ENCODE results near the gene TDRD7. TPM values are rescaled to one million over a fixed set of nuclear protein-coding genes. Genes with fewer than 3 reads are reported as not detected.
A peak's percentile ranks its signal among the peaks of the same experiment; 100 is the strongest.

Gene TDRD7
- total and polyA plus RNA-seq, 4 donors = 12.1 to 20.6 (median 15.1) TPM

DNA sequence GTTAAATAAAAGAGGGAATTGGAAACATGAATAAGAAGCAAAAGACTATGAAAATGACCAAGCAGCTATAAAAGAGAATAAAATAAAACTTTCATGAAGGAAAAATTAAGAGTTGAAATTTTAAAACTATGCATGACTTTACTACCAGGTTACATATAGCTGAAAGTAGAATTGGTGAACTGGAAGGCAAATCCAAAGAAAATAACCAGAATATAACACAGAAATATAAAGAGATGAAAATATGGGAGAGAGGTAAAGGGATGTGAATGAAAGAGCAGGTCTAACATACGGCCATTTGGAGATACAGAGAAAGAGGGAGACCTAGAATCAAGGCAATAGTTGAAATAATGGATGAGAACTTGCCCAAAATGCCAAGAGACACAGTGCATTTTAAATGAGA, 42.9 kb upstream of the TDRD7 start:
- Histone ChIP-seq H3K27me3 (ENCODE audit: control insufficient read depth, insufficient read depth, low read length) (no peaks in the 10 kb centered on the region), H3K9me3 (ENCODE audit: control insufficient read depth, insufficient read depth, low read length) (peaks cover 5% of the 10 kb centered on the region), H3K36me3 (ENCODE audit: control insufficient read depth, insufficient read depth, low read length) (peaks cover 48% of the 10 kb centered on the region), H3K4me3 (ENCODE audit: low read depth, low read length) (no peak overlapping the region), H3K4me1 (ENCODE audit: control insufficient read depth, insufficient read depth, low read length) (no peaks in the 10 kb centered on the region), H3K27ac (ENCODE audit: low read depth, low read length) (no peak overlapping the region)
- WGBS (ENCODE audit: insufficient coverage) = 87% methylated on average over 1 of the region's 1 CpG
- DNase-seq (ENCODE audit: low read depth in 4 of 6, low spot score in 6 of 6) = no peak

DNA sequence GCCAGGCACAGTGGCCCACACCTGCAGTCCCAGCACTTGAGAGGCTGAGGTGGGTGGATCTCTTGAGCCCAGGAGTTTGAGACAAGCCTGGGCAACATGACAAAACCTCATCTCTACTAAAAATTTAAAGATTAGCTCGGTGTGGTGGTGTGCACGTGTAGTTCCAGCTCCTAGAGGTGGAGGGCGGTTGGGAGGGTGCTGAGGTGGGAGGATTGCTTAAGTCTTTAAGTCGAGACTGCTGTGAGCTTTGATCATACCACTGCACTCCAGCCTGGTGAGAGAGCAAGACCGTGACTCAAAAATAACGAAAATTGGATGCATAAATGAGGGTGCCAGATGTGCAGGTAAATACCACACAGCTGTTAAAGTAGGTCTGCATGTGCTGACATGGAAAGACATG, 39.3 kb upstream of the TDRD7 start:
- H3K4me1 ChIP-seq (ENCODE audit: control insufficient read depth, insufficient read depth, low read length) = no peaks in the 10 kb centered on the region
- no peak overlapping the region for H3K27ac ChIP-seq (ENCODE audit: low read depth, low read length)
- 70% methylated on average over 2 of the region's 6 CpGs for WGBS (ENCODE audit: insufficient coverage)
- peaks cover 5% of the 10 kb centered on the region for H3K9me3 ChIP-seq (ENCODE audit: control insufficient read depth, insufficient read depth, low read length)
- DNase-seq (ENCODE audit: low read depth in 4 of 6, low spot score in 6 of 6) = peak in 1 of 6 donors; percentile 8
- no peak overlapping the region for H3K4me3 ChIP-seq (ENCODE audit: low read depth, low read length)
- peaks cover 52% of the 10 kb centered on the region for H3K36me3 ChIP-seq (ENCODE audit: control insufficient read depth, insufficient read depth, low read length)
- H3K27me3 ChIP-seq (ENCODE audit: control insufficient read depth, insufficient read depth, low read length) = no peaks in the 10 kb centered on the region

DNA sequence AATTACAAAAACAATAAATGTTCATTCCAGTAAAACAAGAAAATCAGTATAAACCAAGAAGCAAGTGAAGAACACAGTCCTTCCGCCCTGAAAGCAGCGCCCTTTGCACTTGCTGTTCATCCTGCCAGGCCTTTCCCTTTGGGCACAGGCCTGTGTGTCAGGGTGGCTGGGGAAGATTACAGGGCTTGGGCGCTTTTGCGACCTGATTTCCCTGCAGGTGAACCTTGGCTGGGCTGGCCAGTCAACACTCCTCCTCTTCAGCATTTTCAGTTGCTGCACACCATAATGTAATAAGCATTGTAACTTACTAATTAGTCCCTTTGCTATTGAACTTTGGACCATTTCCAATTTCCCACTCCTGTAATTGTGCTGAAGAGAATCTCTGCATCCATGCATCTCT, 38.6 kb upstream of the TDRD7 start:
- peak in 1 of 6 donors; percentile 49 for DNase-seq (ENCODE audit: low read depth in 4 of 6, low spot score in 6 of 6)

DNA sequence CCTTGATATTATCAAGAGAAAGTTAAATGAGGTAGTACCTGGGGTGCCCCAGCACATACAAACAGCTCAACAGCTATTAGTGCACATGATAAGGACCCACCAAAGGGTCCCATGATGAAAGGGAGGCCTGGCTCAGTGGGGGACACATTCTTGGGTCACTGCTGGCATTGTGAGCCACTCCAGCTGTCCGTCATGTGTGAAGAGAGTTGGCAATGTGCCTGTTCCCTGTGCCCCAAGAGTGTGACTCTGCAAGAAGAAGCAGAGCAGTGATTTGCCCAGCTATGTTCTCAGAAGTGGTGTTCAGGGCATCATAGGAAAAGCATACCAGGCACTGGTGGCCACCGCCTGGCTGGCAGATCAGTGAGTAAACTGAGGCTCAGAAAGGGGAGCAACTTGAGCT, 37.1 kb upstream of the TDRD7 start:
- Histone ChIP-seq H3K27ac (ENCODE audit: low read depth, low read length) (no peak overlapping the region), H3K36me3 (ENCODE audit: control insufficient read depth, insufficient read depth, low read length) (peaks cover 54% of the 10 kb centered on the region), H3K4me3 (ENCODE audit: low read depth, low read length) (no peak overlapping the region), H3K9me3 (ENCODE audit: control insufficient read depth, insufficient read depth, low read length) (no peaks in the 10 kb centered on the region), H3K4me1 (ENCODE audit: control insufficient read depth, insufficient read depth, low read length) (no peaks in the 10 kb centered on the region), H3K27me3 (ENCODE audit: control insufficient read depth, insufficient read depth, low read length) (no peaks in the 10 kb centered on the region)
- no peak for DNase-seq (ENCODE audit: low read depth in 4 of 6, low spot score in 6 of 6)
- 44% methylated on average over 1 of the region's 2 CpGs for WGBS (ENCODE audit: insufficient coverage)

More for the DNA sequence above, 38.6 kb upstream of the TDRD7 start:
- H3K27me3 ChIP-seq (ENCODE audit: control insufficient read depth, insufficient read depth, low read length) = no peaks in the 10 kb centered on the region
- H3K9me3 ChIP-seq (ENCODE audit: control insufficient read depth, insufficient read depth, low read length) = peaks cover 5% of the 10 kb centered on the region
- H3K27ac ChIP-seq (ENCODE audit: low read depth, low read length) = no peak overlapping the region
- H3K4me1 ChIP-seq (ENCODE audit: control insufficient read depth, insufficient read depth, low read length) = no peaks in the 10 kb centered on the region
- peaks cover 55% of the 10 kb centered on the region for H3K36me3 ChIP-seq (ENCODE audit: control insufficient read depth, insufficient read depth, low read length)
- 100% methylated on average over 4 of the region's 4 CpGs for WGBS (ENCODE audit: insufficient coverage)
- H3K4me3 ChIP-seq (ENCODE audit: low read depth, low read length) = no peak overlapping the region

DNA sequence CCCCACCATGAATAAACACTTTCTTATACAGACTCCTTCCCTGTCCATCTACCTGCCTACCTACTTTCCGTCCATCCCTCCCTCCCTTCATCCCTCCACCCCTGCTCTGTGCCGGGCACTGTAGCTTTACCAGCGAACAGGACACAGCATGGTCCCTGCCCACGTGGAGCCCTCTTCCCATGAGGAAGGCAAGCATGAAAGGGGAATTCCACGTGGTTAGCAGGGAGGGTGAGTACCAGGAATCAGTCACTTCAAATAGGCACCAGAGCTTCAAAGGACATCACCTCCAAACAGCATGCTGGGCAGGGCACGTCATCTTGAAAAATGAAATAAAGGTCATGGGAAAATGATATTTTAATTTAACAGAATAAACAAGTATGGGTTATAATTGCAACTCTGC, 35.0 kb upstream of the TDRD7 start:
- no peak overlapping the region for H3K4me3 ChIP-seq (ENCODE audit: low read depth, low read length)
- WGBS (ENCODE audit: insufficient coverage) = 40% methylated on average over 2 of the region's 6 CpGs
- DNase-seq (ENCODE audit: low read depth in 4 of 6, low spot score in 6 of 6) = no peak
- peaks cover 38% of the 10 kb centered on the region for H3K36me3 ChIP-seq (ENCODE audit: control insufficient read depth, insufficient read depth, low read length)
- H3K27me3 ChIP-seq (ENCODE audit: control insufficient read depth, insufficient read depth, low read length) = no peaks in the 10 kb centered on the region
- no peaks in the 10 kb centered on the region for H3K4me1 ChIP-seq (ENCODE audit: control insufficient read depth, insufficient read depth, low read length)
- no peaks in the 10 kb centered on the region for H3K9me3 ChIP-seq (ENCODE audit: control insufficient read depth, insufficient read depth, low read length)
- H3K27ac ChIP-seq (ENCODE audit: low read depth, low read length) = no peak overlapping the region

DNA sequence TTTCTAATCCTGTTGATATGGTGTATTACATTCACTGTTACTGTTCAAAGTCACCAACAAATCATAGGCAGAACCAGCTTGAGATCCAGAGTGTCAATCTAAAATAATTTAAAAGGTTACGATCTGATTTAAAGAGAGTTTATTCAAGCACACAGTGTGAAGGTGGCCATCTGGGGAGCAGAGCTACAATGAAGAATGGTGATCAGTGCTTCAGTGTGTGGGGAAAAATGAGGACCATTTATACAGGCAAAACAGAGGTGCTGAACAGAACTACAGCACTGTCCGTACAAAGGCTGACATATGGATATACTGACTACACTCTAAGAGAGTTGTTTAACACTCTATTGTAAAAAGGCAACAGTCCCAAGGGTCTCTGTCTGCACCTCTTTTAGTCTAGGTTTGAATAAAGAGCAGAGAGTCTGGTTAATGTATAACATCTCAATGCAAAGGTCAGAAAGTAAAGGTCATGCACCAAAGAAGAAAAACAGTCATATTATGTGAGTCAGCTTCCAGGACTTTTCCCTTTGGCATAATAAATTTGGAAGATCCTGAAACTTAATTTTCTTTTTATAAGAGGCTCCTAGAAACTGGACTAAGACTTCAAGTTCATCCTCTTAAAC, 29.7 kb upstream of the TDRD7 start:
- Histone ChIP-seq H3K4me3 (ENCODE audit: low read depth, low read length) (no peak overlapping the region), H3K27ac (ENCODE audit: low read depth, low read length) (no peak overlapping the region), H3K4me1 (ENCODE audit: control insufficient read depth, insufficient read depth, low read length) (peaks cover 6% of the 10 kb centered on the region), H3K36me3 (ENCODE audit: control insufficient read depth, insufficient read depth, low read length) (peaks cover 9% of the 10 kb centered on the region), H3K9me3 (ENCODE audit: control insufficient read depth, insufficient read depth, low read length) (no peaks in the 10 kb centered on the region), H3K27me3 (ENCODE audit: control insufficient read depth, insufficient read depth, low read length) (peaks cover 8% of the 10 kb centered on the region)
- WGBS (ENCODE audit: insufficient coverage) = 71% methylated on average over 1 of the region's 2 CpGs
- no peak for DNase-seq (ENCODE audit: low read depth in 4 of 6, low spot score in 6 of 6)

DNA sequence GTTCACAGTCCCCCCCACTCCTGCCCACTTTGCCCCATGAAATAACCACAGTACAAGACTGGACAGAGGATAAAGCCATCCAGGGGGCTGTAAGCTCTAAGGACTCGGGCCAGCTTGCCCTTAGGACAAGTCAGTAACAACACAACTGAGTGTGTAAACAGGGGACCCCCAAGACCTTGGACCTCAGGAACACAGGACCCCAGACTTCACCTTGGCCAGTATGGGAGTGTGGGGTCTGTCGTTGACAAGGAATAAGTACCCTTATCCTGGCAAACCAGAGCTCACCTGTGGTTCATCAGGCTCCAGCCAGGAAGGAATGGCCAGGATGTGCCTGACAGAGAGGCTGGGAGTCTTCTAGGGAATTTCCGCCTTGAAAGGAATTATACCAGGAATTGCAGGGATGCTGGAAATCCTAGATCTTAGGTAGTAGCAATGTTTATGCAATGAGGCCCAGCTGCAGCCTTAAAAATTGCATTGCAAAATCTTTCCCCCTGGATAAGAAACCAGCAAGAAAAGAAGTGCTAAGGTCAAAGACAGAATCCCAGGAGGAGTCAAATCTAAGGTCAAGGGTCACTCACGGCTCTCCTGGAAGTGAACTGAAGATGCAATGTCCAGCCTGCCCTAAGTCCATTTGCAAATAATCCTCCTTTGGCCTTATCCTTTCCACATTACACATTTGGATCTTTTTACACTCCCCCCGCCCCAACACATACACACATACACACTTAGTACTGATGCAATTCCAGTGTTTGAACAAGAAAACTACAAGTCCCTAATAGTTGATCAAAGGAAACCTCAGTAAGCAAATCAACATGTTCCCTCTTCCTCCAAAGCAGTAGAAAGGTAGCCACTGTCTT, 27.3 kb upstream of the TDRD7 start:
- 86% methylated on average over 5 of the region's 5 CpGs for WGBS (ENCODE audit: insufficient coverage)
- H3K27me3 ChIP-seq (ENCODE audit: control insufficient read depth, insufficient read depth, low read length) = peaks cover 8% of the 10 kb centered on the region
- H3K27ac ChIP-seq (ENCODE audit: low read depth, low read length) = no peak overlapping the region
- H3K36me3 ChIP-seq (ENCODE audit: control insufficient read depth, insufficient read depth, low read length) = no peaks in the 10 kb centered on the region
- H3K4me1 ChIP-seq (ENCODE audit: control insufficient read depth, insufficient read depth, low read length) = peaks cover 11% of the 10 kb centered on the region
- H3K9me3 ChIP-seq (ENCODE audit: control insufficient read depth, insufficient read depth, low read length) = no peaks in the 10 kb centered on the region
- no peak for DNase-seq (ENCODE audit: low read depth in 4 of 6, low spot score in 6 of 6)
- no peak overlapping the region for H3K4me3 ChIP-seq (ENCODE audit: low read depth, low read length)

DNA sequence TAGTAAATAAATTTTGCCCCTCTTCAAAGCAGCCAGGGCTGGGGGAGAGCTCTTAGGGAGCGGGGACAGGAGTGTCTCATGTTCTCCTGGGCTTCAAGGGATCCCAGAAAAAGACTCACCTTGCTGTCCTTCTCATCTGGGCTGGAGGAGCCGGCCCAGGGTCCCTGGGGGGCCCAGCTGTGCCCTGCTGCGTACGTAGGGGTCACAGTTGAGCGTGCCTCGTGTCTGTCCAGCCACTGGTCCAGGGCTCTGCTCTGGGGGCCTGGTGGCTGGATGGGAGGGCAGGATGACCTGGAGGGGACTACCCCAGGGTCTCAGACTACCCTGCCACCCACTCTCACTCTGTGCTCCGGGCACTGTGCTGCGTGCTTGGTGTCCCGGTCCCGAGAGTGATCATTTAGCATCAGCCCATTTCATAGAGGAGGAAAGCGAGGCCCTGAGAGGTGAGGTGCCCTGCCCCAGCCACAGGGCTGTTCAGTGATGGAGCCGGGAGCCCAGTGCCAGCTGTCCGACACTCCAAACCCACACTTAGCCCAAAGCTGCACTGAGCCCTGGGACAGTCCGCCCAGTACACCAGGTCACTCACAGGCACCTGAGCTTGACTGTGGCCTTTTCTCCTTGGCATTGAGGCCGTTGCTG, 26.2 kb upstream of the TDRD7 start:
- WGBS (ENCODE audit: insufficient coverage) = 91% methylated on average over 15 of the region's 15 CpGs
- H3K27ac ChIP-seq (ENCODE audit: low read depth, low read length) = no peak overlapping the region
- H3K9me3 ChIP-seq (ENCODE audit: control insufficient read depth, insufficient read depth, low read length) = no peaks in the 10 kb centered on the region
- H3K4me3 ChIP-seq (ENCODE audit: low read depth, low read length) = no peak overlapping the region
- no peak for DNase-seq (ENCODE audit: low read depth in 4 of 6, low spot score in 6 of 6)
- H3K36me3 ChIP-seq (ENCODE audit: control insufficient read depth, insufficient read depth, low read length) = no peaks in the 10 kb centered on the region
- peaks cover 8% of the 10 kb centered on the region for H3K27me3 ChIP-seq (ENCODE audit: control insufficient read depth, insufficient read depth, low read length)
- H3K4me1 ChIP-seq (ENCODE audit: control insufficient read depth, insufficient read depth, low read length) = peaks cover 11% of the 10 kb centered on the region

DNA sequence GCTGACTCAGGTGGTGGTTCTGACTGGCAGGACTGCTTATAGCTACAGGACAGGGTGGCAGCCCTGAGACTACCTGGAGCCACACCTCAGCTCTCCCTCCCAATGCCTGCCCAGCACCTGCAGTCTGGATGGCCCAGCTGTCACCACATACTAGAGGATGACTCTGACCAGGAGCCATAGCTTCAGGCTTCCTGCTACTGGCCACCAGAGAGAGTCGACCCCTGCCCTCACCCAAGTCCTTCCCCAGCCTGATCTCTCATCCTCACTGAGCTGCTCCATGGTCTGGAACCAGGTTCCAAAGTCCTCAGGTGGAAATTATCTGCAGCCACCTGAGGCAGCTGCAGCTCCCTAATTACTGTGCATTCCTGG, 25.6 kb upstream of the TDRD7 start:
- peaks cover 11% of the 10 kb centered on the region for H3K4me1 ChIP-seq (ENCODE audit: control insufficient read depth, insufficient read depth, low read length)
- H3K36me3 ChIP-seq (ENCODE audit: control insufficient read depth, insufficient read depth, low read length) = no peaks in the 10 kb centered on the region
- no peak overlapping the region for H3K4me3 ChIP-seq (ENCODE audit: low read depth, low read length)
- no peak overlapping the region for H3K27ac ChIP-seq (ENCODE audit: low read depth, low read length)
- no peak for DNase-seq (ENCODE audit: low read depth in 4 of 6, low spot score in 6 of 6)
- WGBS (ENCODE audit: insufficient coverage) = 36% methylated on average over 1 of the region's 1 CpG
- no peaks in the 10 kb centered on the region for H3K9me3 ChIP-seq (ENCODE audit: control insufficient read depth, insufficient read depth, low read length)
- peaks cover 8% of the 10 kb centered on the region for H3K27me3 ChIP-seq (ENCODE audit: control insufficient read depth, insufficient read depth, low read length)

Measured in spinal cord (tissue), 10 donors.